H9 (cell line): ENCODE data around the gene DCAF17. TPM values are rescaled to one million over a fixed set of nuclear protein-coding genes. Genes with fewer than 3 reads are reported as not detected.

ENCODE experiments used
- DNase-seq: peaks from one replicate; pipeline ENCODE4 v3.0.0-alpha.2; 2017
- H2AFZ ChIP-seq: one replicate; pipeline ENCODE4 v1.6.1; 2013; ENCODE audit warnings: mild to moderate bottlenecking, low read length, control low read depth, moderate library complexity
- H2AK5ac ChIP-seq: 2 replicates; pipeline ENCODE4 v1.6.1; 2013; ENCODE audit warnings: low read length, control low read depth, mixed read lengths; ENCODE audit not compliant: insufficient read length
- H2BK120ac ChIP-seq: one replicate; pipeline ENCODE4 v1.6.1; 2013; ENCODE audit warnings: low read depth, mild to moderate bottlenecking, low read length, control low read depth, inconsistent platforms; ENCODE audit not compliant: poor library complexity, severe bottlenecking
- H2BK12ac ChIP-seq: 2 replicates; pipeline ENCODE4 v1.6.1; 2013; ENCODE audit warnings: low read length, control low read depth, mixed read lengths, low read depth; ENCODE audit not compliant: insufficient read length
- H2BK15ac ChIP-seq: 2 replicates; pipeline ENCODE4 v1.6.1; 2013; ENCODE audit warnings: low read depth, low read length, control low read depth
- H2BK20ac ChIP-seq: one replicate; pipeline ENCODE4 v1.6.1; 2013; ENCODE audit warnings: low read depth, mild to moderate bottlenecking, low read length, control low read depth, inconsistent platforms; ENCODE audit not compliant: poor library complexity, severe bottlenecking
- H2BK5ac ChIP-seq: 2 replicates; pipeline ENCODE4 v1.6.1; 2013; ENCODE audit warnings: low read length, control low read depth, mixed read lengths; ENCODE audit not compliant: insufficient read length
- H3K14ac ChIP-seq: 2 replicates; pipeline ENCODE4 v1.6.1; 2013; ENCODE audit warnings: low read length, control low read depth; ENCODE audit not compliant: insufficient read depth
- H3K18ac ChIP-seq: 2 replicates; pipeline ENCODE4 v1.6.1; 2013; ENCODE audit warnings: low read depth, mild to moderate bottlenecking, mixed read lengths, low read length, control low read depth; ENCODE audit not compliant: insufficient read length
- H3K23ac ChIP-seq: 2 replicates; pipeline ENCODE4 v1.6.1; 2013; ENCODE audit warnings: low read length, control low read depth, mixed read lengths, low read depth; ENCODE audit not compliant: insufficient read length
- H3K23me2 ChIP-seq: 2 replicates; pipeline ENCODE4 v1.6.1; 2013; ENCODE audit warnings: low read depth, mild to moderate bottlenecking, mixed read lengths, low read length, control low read depth; ENCODE audit not compliant: insufficient read length, poor library complexity, severe bottlenecking
- H3K27ac ChIP-seq: 2 replicates; pipeline ENCODE4 v1.5.1; 2013; ENCODE audit warnings: low read length, control low read depth, mixed read lengths, low read depth; ENCODE audit not compliant: insufficient read length
- H3K27me3 ChIP-seq: 2 replicates; pipeline ENCODE4 v1.6.1; 2013; ENCODE audit warnings: low read length, control low read depth, inconsistent platforms; ENCODE audit not compliant: insufficient read depth
- H3K4ac ChIP-seq: 2 replicates; pipeline ENCODE4 v1.6.1; 2013; ENCODE audit warnings: low read depth, mild to moderate bottlenecking, control low read depth, inconsistent platforms, low read length, moderate library complexity
- H3K4me1 ChIP-seq: 2 replicates; pipeline ENCODE4 v1.6.1; 2013; ENCODE audit warnings: low read length, control low read depth, inconsistent platforms; ENCODE audit not compliant: insufficient read depth
- H3K4me2 ChIP-seq: 2 replicates; pipeline ENCODE4 v1.6.1; 2013; ENCODE audit warnings: low read length, control low read depth, mixed read lengths; ENCODE audit not compliant: insufficient read length, insufficient read depth
- H3K56ac ChIP-seq: 2 replicates; pipeline ENCODE4 v1.6.1; 2013; ENCODE audit warnings: low read depth, mild to moderate bottlenecking, mixed read lengths, low read length, control low read depth; ENCODE audit not compliant: insufficient read length
- H3K79me1 ChIP-seq: 2 replicates; pipeline ENCODE4 v1.6.1; 2013; ENCODE audit warnings: low read depth, mild to moderate bottlenecking, moderate library complexity, low read length, control low read depth, inconsistent platforms; ENCODE audit not compliant: insufficient read depth, poor library complexity, severe bottlenecking
- H3K79me2 ChIP-seq: 2 replicates; pipeline ENCODE4 v1.6.1; 2013; ENCODE audit warnings: low read length, control low read depth, inconsistent platforms; ENCODE audit not compliant: insufficient read depth
- H3K9ac ChIP-seq: 2 replicates; pipeline ENCODE4 v1.6.1; 2013; ENCODE audit warnings: low read length, control low read depth, mixed read lengths; ENCODE audit not compliant: insufficient read length; ENCODE audit errors: extremely low read depth
- H3K9me3 ChIP-seq: one replicate; pipeline ENCODE4 v1.6.1; 2013; ENCODE audit warnings: low read depth, low read length, inconsistent platforms; ENCODE audit not compliant: control insufficient read depth
- H3T11ph ChIP-seq: one replicate; pipeline ENCODE4 v1.6.1; 2013; ENCODE audit warnings: mild to moderate bottlenecking, low read length, control low read depth, inconsistent platforms
- H4K20me1 ChIP-seq: one replicate; pipeline ENCODE4 v1.6.1; 2013; ENCODE audit not compliant: control insufficient read depth, insufficient read length, insufficient read depth
- H4K5ac ChIP-seq: 2 replicates; pipeline ENCODE4 v1.6.1; 2013; ENCODE audit warnings: low read depth, mild to moderate bottlenecking, mixed read lengths, low read length, control low read depth; ENCODE audit not compliant: insufficient read length
- H4K8ac ChIP-seq: replicated peaks from 2 replicates; pipeline ENCODE4 v1.6.1; 2013; ENCODE audit warnings: low read length, control low read depth, mixed read lengths, low read depth; ENCODE audit not compliant: insufficient read length
- H4K91ac ChIP-seq: 2 replicates; pipeline ENCODE4 v1.6.1; 2013; ENCODE audit warnings: low read depth, mild to moderate bottlenecking, moderate library complexity, mixed read lengths, low read length, control low read depth; ENCODE audit not compliant: insufficient read length
- H3K27ac Mint-ChIP-seq, 3 experiments: 2 replicates in 2 of 3; 3 replicates in 1 of 3; pipeline ENCODE4 v1.8.0; 2020 to 2021; ENCODE audit warnings: mixed read lengths in 3 of 3, mild to moderate bottlenecking in 1 of 3, moderate library complexity in 1 of 3
- H3K27me3 Mint-ChIP-seq: 2 replicates; pipeline ENCODE4 v1.8.0; 2021; ENCODE audit warnings: low read depth, mild to moderate bottlenecking, moderate library complexity, mixed read lengths
- H3K36me3 Mint-ChIP-seq, 3 experiments: 2 replicates in 2 of 3; 3 replicates in 1 of 3; pipeline ENCODE4 v1.8.0; 2020 to 2021; ENCODE audit warnings: low read depth in 3 of 3, mixed read lengths in 3 of 3; ENCODE audit not compliant: insufficient read depth in 1 of 3
- H3K4me1 Mint-ChIP-seq, 2 experiments: 2 replicates each; pipeline ENCODE4 v1.8.0; 2020; ENCODE audit warnings: mixed read lengths in 2 of 2
- H3K4me3 Mint-ChIP-seq, 2 experiments: 2 replicates in 1 of 2; 3 replicates in 1 of 2; pipeline ENCODE4 v1.8.0; 2020 to 2021; ENCODE audit warnings: mild to moderate bottlenecking in 2 of 2, mixed read lengths in 2 of 2, moderate library complexity in 1 of 2
- H3K9me3 Mint-ChIP-seq, 2 experiments: 2 replicates in 1 of 2; 3 replicates in 1 of 2; pipeline ENCODE4 v1.8.0; 2020; ENCODE audit warnings: mild to moderate bottlenecking in 2 of 2, mixed read lengths in 2 of 2, moderate library complexity in 1 of 2
- WGBS: extraction: QIAGEN DNeasy Blood & Tissue Kit; methylation state at CpG from one replicate; pipeline ENCODE4 v1.1.7; 2013; ENCODE audit warnings: missing lambda C conversion rate, low lambda C conversion rate, mixed read lengths; ENCODE audit not compliant: insufficient read length; ENCODE audit errors: extremely low coverage; 5-methylcytosine and 5-hydroxymethylcytosine counted together
- long read RNA-seq: library from polyadenylated mRNA; unstranded; transcript quantifications from one replicate; pipeline ENCODE4 v2.0.0, GENCODE V29; 2020
- total RNA-seq: library from RNA; stranded (reverse); gene quantifications from 2 replicates; pipeline ENCODE4 v1.2.1, GENCODE V29; 2021
- TF ChIP-seq, protein P1 (sequence below): fragments of 200-600 bp; sonication (generic); conservative IDR thresholded peaks from 3 replicates; pipeline ENCODE4 v1.8.0; 2021; ENCODE audit warnings: antibody characterized with exemption, mild to moderate bottlenecking

DCAF17 gene, protein sequence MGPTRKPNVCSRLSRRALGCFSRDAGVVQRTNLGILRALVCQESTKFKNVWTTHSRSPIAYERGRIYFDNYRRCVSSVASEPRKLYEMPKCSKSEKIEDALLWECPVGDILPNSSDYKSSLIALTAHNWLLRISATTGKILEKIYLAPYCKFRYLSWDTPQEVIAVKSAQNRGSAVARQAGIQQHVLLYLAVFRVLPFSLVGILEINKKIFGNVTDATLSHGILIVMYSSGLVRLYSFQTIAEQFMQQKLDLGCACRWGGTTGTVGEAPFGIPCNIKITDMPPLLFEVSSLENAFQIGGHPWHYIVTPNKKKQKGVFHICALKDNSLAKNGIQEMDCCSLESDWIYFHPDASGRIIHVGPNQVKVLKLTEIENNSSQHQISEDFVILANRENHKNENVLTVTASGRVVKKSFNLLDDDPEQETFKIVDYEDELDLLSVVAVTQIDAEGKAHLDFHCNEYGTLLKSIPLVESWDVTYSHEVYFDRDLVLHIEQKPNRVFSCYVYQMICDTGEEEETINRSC
- total RNA-seq, result 25.5 and 28.1 TPM in 2 replicates
- long read RNA-seq, full-length matches to known transcripts, result 8 of 49 reads
- long read RNA-seq, partial matches to known transcripts, result 11 of 49 reads
- long read RNA-seq, other reads (novel, unspliced or antisense), result 30 of 49 reads

DNA sequence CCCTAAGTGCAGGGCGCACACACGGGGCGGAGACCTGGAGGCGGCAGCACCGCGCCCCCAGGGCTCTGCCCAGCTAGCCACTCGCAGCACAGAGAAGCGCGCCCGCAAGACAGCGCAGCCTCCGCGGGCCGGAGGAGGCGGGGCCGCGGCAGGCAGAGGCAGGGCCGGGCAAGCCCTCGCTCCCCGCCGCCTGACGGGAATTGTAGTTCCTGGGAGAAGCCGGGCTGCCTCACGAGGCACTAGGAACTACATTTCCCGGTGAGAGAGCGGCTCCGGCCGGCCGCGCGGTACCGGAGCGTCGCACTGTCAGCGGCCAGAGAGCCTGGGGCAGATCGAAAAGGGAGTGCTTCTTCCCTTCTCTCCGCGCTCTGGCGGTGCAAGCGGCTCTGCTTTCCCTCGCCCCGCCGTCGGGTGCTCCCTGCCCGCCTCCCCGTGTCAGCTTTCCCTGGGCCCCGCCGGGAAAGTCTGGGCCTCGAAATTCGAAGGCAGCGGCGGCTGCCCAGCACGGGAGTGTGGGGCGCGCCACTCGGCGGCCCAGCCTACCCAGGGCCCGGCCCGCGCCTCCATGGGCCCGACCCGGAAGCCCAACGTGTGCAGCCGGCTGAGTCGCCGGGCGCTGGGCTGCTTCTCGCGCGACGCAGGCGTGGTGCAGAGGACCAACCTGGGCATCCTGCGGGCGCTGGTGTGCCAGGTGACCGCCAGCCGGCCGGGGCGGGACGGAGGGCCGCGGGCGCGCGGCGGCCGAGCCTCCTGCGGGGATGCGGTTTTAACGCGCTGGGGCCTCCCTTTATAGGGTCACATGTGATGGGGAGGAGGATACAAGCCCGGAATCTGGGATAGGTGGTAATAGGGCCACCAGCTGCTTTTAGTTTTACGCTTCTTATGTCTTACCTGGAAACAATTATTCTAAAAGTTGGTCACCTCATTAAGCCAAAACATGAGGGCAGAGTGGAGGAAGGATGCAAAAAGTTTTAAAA is at the start of gene DCAF17:
Gene DCAF17 (plus strand): TSS at position 214 of the 977 bp plus-strand sequence. CDS start 352 bp downstream, at position 566.
- peak within 1 kb of the TSS; percentile 83 for H3K27ac ChIP-seq
- peak within 1 kb of the TSS; percentile 94 for H4K5ac ChIP-seq
- H3K56ac ChIP-seq, result no peak within 1 kb of the TSS
- H3K9ac ChIP-seq, result peak within 1 kb of the TSS; percentile 79
- no peak within 1 kb of the TSS for H2BK5ac ChIP-seq
- no peak within 1 kb of the TSS for H2AK5ac ChIP-seq
- DNase-seq, result peak; percentile 98
- no peak within 1 kb of the TSS for H2BK120ac ChIP-seq
- H3K23me2 ChIP-seq, result peaks cover 10% of the 10 kb centered on the region
- no peak within 1 kb of the TSS for H4K8ac ChIP-seq
- peak within 1 kb of the TSS; percentile 90 for H3K18ac ChIP-seq
- H2BK20ac ChIP-seq, result no peak within 1 kb of the TSS
- H4K91ac ChIP-seq, result no peak within 1 kb of the TSS
- Mint-ChIP-seq H3K4me1 (peaks cover 40 to 43% of the 10 kb centered on the region in 2 experiments), H3K27ac (peak within 1 kb of the TSS; percentile 94 to 99 (median 99)), H3K36me3 (peaks cover 36 to 43% (median 39%) of the 10 kb centered on the region in 3 experiments; a peak in 6 of 7 replicates), H3K4me3 (peak within 1 kb of the TSS; percentile 76 to 89), H3K9me3 (no peaks in the 10 kb centered on the region), H3K27me3 (no peaks in the 10 kb centered on the region)
- H2BK12ac ChIP-seq, result no peak within 1 kb of the TSS
- H3K4me1 ChIP-seq, result peaks cover 2% of the 10 kb centered on the region; the same call in 1 of the 2 replicates
- peak within 1 kb of the TSS; percentile 75 for H3K14ac ChIP-seq
- H3K23ac ChIP-seq, result no peak within 1 kb of the TSS
- no CpG with 5 or more reads among the region's 92 CpGs for WGBS
- no peaks in the 10 kb centered on the region for H3K27me3 ChIP-seq
- H2BK15ac ChIP-seq, result no peak within 1 kb of the TSS
- no peaks in the 10 kb centered on the region for H3K79me1 ChIP-seq
- H3K4me2 ChIP-seq, result peak within 1 kb of the TSS; percentile 86
- no peak within 1 kb of the TSS; the same call in 1 of the 2 replicates for H3K4ac ChIP-seq
- H3K79me2 ChIP-seq, result no peaks in the 10 kb centered on the region; the same call in 1 of the 2 replicates
- H3K9me3 ChIP-seq, result no peaks in the 10 kb centered on the region
- no peaks in the 10 kb centered on the region for H4K20me1 ChIP-seq
- TF ChIP-seq, protein P1, sequence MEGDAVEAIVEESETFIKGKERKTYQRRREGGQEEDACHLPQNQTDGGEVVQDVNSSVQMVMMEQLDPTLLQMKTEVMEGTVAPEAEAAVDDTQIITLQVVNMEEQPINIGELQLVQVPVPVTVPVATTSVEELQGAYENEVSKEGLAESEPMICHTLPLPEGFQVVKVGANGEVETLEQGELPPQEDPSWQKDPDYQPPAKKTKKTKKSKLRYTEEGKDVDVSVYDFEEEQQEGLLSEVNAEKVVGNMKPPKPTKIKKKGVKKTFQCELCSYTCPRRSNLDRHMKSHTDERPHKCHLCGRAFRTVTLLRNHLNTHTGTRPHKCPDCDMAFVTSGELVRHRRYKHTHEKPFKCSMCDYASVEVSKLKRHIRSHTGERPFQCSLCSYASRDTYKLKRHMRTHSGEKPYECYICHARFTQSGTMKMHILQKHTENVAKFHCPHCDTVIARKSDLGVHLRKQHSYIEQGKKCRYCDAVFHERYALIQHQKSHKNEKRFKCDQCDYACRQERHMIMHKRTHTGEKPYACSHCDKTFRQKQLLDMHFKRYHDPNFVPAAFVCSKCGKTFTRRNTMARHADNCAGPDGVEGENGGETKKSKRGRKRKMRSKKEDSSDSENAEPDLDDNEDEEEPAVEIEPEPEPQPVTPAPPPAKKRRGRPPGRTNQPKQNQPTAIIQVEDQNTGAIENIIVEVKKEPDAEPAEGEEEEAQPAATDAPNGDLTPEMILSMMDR, result no peak; the same call in 2 of the 3 replicates
- no peak within 1 kb of the TSS for H2AFZ ChIP-seq
- no peak within 1 kb of the TSS for H3T11ph ChIP-seq
